T-helper 17 cell (primary cell): ENCODE data around the gene PLCB1. TPM values are rescaled to one million over a fixed set of nuclear protein-coding genes. Genes with fewer than 3 reads are reported as not detected.

Source experiments
- ATAC-seq: fragments of 150-1000 bp; cut with Tn5 transposase; 2 replicates; pipeline ENCODE4 v1.10.0; 2021; ENCODE audit warnings: mild to moderate bottlenecking, moderate library complexity
- DNase-seq, 3 donors: peaks; one replicate each; pipeline versions ENCODE4 v3.0.0 to v3.0.0-alpha.2; 2020 to 2021
- H3K9me3 ChIP-seq: one replicate; pipeline ENCODE4 v1.7.0; 2013; ENCODE audit warnings: low read length, mild to moderate bottlenecking; ENCODE audit not compliant: control insufficient read depth, poor library complexity, severe bottlenecking
- H3K27ac Mint-ChIP-seq: one replicate; pipeline ENCODE4 v1.8.0; 2022; ENCODE audit warnings: mild to moderate bottlenecking, moderate library complexity, mixed read lengths
- H3K27me3 Mint-ChIP-seq: one replicate; pipeline ENCODE4 v1.8.0; 2022; ENCODE audit warnings: mixed read lengths
- H3K36me3 Mint-ChIP-seq: one replicate; pipeline ENCODE4 v1.8.0; 2022; ENCODE audit warnings: low read depth, mixed read lengths
- H3K4me1 Mint-ChIP-seq: one replicate; pipeline ENCODE4 v1.8.0; 2022; ENCODE audit warnings: mild to moderate bottlenecking, mixed read lengths
- H3K4me3 Mint-ChIP-seq: one replicate; pipeline ENCODE4 v1.8.0; 2022; ENCODE audit warnings: mild to moderate bottlenecking, moderate library complexity, mixed read lengths
- total RNA-seq, 4 donors: library from RNA in 2 of 4; stranded (reverse) in 2 of 4; gene quantifications; one replicate each; pipeline ENCODE4 v1.2.3 and lab custom pipeline; 2022 to 2026

PLCB1 gene
- total RNA-seq, 2 donors from 2014 or later, result 19.1 to 23.1 TPM

DNA sequence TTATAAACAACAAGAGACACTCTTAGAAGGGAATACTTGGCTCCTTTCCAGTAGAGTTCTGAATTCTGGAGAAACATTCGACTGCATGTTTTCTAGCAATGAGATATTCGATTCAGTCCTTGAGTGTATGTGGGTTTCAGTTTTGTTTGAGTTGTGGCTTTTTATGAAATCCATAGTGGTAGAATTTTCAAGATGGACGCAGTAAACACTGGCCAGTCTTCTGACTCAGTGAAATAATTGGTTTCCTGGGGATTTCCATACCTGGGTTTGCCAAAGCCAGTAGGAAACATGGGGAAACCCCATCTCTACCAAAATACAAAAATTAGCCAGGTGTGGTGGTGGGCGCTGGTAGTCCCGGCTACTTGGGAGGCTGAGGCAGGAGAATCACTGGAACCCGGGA lies 663.3 kb downstream of the PLCB1 start:
- H3K9me3 ChIP-seq, result no peaks in the 10 kb centered on the region
- DNase-seq (no peak), ATAC-seq (no peak)
- Mint-ChIP-seq H3K4me1 (no peaks in the 10 kb centered on the region), H3K36me3 (peaks cover 3% of the 10 kb centered on the region), H3K27me3 (no peaks in the 10 kb centered on the region), H3K27ac (no peak overlapping the region), H3K4me3 (no peak overlapping the region)

DNA sequence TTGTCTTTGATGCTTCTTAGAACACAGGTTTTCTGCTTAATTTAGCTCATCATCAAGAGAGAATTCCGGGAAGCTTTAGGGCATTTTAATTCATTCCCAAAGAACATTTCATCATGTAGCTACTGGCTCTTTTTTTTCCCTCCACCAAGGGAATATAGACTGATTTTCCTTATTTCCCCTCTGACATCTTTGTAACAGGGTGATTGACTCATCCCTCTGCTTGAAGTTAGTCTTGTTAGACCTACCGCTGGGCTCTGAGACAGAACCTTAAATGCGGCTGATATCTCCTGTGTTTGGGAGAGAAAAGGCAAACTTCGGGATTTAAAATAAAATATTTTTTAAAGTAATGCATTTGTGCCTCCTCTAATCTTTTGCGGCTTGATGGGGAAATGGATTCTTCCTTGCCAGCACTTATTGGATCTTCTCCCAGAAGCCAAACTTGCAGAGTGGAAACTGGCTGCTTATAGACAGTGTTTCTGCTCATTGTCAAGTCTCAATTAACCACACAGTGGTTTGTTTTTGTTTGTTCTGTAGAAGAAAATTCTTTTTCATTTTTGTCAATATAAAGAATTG lies 664.1 kb downstream of the PLCB1 start:
- no peak overlapping the region for H3K4me3 Mint-ChIP-seq
- H3K27ac Mint-ChIP-seq, result no peak overlapping the region
- ATAC-seq (no peak), DNase-seq (no peak)
- peaks cover 3% of the 10 kb centered on the region for H3K4me1 Mint-ChIP-seq
- peaks cover 3% of the 10 kb centered on the region for H3K36me3 Mint-ChIP-seq
- H3K9me3 ChIP-seq, result no peaks in the 10 kb centered on the region
- no peaks in the 10 kb centered on the region for H3K27me3 Mint-ChIP-seq

- peaks cover 3% of the 10 kb centered on the region for H3K4me1 Mint-ChIP-seq
- peaks cover 3% of the 10 kb centered on the region for H3K36me3 Mint-ChIP-seq
- H3K27ac Mint-ChIP-seq, result no peak overlapping the region
- no peak for DNase-seq
- H3K4me3 Mint-ChIP-seq, result no peak overlapping the region
- H3K9me3 ChIP-seq, result no peaks in the 10 kb centered on the region
- ATAC-seq, result no peak
- no peaks in the 10 kb centered on the region for H3K27me3 Mint-ChIP-seq
Observed at GRCh38 chr20:8798505-8798904, 666.4 kb downstream of the PLCB1 start.

DNA sequence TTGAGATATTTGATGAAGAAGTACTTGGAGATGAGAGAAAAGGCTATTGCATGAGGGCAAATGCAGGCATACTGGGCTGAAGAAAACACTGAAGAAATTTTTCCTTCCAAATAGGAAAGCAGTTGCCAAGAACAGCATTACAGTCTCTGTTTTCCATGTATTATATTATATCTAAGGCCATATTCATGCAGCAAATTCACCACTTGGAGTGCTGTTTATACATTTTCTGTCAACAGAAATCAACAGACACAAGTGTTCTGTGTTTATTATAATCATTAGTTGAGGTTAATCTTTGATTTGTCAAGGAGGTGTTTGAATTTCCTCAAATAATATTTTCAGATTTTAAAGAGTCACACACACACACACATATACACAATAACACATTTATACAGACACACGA lies 668.0 kb downstream of the PLCB1 start:
- H3K36me3 Mint-ChIP-seq, result peaks cover 3% of the 10 kb centered on the region
- DNase-seq, result no peak
- no peak overlapping the region for H3K4me3 Mint-ChIP-seq
- no peaks in the 10 kb centered on the region for H3K9me3 ChIP-seq
- no peak overlapping the region for H3K27ac Mint-ChIP-seq
- ATAC-seq, result no peak
- H3K4me1 Mint-ChIP-seq, result peaks cover 3% of the 10 kb centered on the region
- no peaks in the 10 kb centered on the region for H3K27me3 Mint-ChIP-seq

DNA sequence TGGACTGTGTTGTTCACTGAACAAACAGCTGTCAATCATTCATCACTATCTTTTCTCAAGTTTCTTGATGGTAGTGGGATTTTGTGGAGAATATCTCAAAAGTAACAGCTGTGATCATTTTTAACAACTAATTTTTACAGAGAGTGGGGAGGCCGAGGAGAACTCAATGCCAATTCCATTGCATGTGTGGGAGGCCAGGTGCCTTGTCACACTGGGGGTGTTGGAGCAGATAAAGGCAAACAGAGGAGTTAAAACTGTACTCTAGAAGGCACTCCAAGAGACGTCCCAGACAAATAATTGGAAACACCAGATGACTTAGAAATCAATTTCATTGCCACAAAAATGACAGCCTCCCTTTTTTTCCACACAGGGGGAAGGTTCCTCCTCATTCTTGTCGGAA lies 669.6 kb downstream of the PLCB1 start:
- ATAC-seq (no peak), DNase-seq (no peak)
- no peak overlapping the region for H3K4me3 Mint-ChIP-seq
- H3K9me3 ChIP-seq, result no peaks in the 10 kb centered on the region
- peaks cover 3% of the 10 kb centered on the region for H3K4me1 Mint-ChIP-seq
- H3K36me3 Mint-ChIP-seq, result peaks cover 3% of the 10 kb centered on the region
- H3K27ac Mint-ChIP-seq, result no peak overlapping the region
- no peaks in the 10 kb centered on the region for H3K27me3 Mint-ChIP-seq

DNA sequence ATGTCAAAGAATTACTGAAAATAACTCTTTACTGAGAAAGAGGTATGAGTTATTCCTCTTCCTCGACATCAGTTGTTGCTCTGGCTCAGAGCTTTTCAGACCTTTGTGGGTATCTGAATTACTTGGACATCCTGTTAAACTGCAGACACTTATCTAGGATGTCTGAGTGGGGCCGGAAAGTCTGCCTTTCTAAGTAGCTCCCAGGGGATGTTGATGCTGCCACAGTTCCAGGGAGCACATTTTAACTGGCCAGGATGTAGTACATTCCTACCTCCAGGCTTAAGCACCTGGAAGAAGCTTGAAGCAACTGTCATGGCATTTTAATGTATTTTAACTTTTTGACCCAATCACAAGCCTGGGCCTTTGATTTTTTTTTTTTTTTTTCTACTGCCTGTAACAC lies 671.0 kb downstream of the PLCB1 start:
- no peaks in the 10 kb centered on the region for H3K27me3 Mint-ChIP-seq
- H3K4me1 Mint-ChIP-seq, result peaks cover 3% of the 10 kb centered on the region
- H3K36me3 Mint-ChIP-seq, result peaks cover 3% of the 10 kb centered on the region
- no peak overlapping the region for H3K27ac Mint-ChIP-seq
- no peaks in the 10 kb centered on the region for H3K9me3 ChIP-seq
- no peak for DNase-seq
- no peak for ATAC-seq
- no peak overlapping the region for H3K4me3 Mint-ChIP-seq

DNA sequence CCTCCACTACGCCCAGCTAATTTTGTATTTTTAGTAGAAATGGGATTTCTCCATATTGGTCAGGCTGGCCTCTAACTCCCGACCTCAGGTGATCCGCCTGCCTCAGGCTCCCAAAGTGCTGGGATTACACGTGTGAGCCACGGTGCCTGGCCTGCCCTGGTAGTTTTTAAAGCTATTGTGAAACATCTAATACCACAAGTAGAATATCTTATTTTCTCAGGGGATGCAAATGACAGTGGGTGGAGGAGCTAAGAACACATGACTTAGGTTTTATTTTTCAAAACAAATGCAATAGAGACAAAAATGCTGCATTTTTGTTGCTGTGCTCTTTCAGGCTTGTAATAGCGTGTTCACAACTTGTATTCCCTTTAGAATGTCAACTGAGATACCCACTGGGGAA lies 671.9 kb downstream of the PLCB1 start:
- no peak for DNase-seq
- ATAC-seq, result no peak
- Mint-ChIP-seq H3K27ac (no peak overlapping the region), H3K4me1 (peaks cover 3% of the 10 kb centered on the region), H3K4me3 (no peak overlapping the region), H3K36me3 (peaks cover 3% of the 10 kb centered on the region), H3K27me3 (no peaks in the 10 kb centered on the region)
- no peaks in the 10 kb centered on the region for H3K9me3 ChIP-seq

GRCh38 chr20:8805737-8806442 lies 673.8 kb downstream of the PLCB1 start:
- ATAC-seq (no peak), DNase-seq (no peak)
- H3K4me3 Mint-ChIP-seq, result no peak overlapping the region
- no peaks in the 10 kb centered on the region for H3K27me3 Mint-ChIP-seq
- H3K27ac Mint-ChIP-seq, result no peak overlapping the region
- peaks cover 2% of the 10 kb centered on the region for H3K4me1 Mint-ChIP-seq
- H3K36me3 Mint-ChIP-seq, result peaks cover 4% of the 10 kb centered on the region
- H3K9me3 ChIP-seq, result no peaks in the 10 kb centered on the region

- H3K27ac Mint-ChIP-seq, result no peak overlapping the region
- H3K4me3 Mint-ChIP-seq, result no peak overlapping the region
- H3K9me3 ChIP-seq, result no peaks in the 10 kb centered on the region
- no peaks in the 10 kb centered on the region for H3K4me1 Mint-ChIP-seq
- no peaks in the 10 kb centered on the region for H3K27me3 Mint-ChIP-seq
- peaks cover 5% of the 10 kb centered on the region for H3K36me3 Mint-ChIP-seq
- DNase-seq, result no peak
- no peak for ATAC-seq
Observed at GRCh38 chr20:8807480-8808201, 675.6 kb downstream of the PLCB1 start.

DNA sequence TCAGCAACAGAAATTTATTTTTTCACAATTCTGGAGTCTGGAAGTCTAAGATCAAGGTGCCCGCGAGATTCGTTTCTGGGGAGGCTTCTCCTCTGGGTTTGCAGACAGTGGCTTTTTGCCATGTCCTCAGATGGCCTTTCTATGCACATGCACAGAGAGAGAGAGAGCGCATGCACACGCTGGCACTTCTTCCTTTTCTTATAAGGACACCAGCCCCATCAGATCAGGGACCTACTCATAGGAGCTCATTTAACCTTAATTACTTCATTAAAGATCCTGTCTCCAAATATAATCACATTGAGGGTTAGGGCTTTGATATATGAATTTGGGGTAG lies 676.1 kb downstream of the PLCB1 start:
- no peaks in the 10 kb centered on the region for H3K9me3 ChIP-seq
- ATAC-seq (no peak), DNase-seq (no peak)
- Mint-ChIP-seq H3K4me3 (no peak overlapping the region), H3K36me3 (peaks cover 5% of the 10 kb centered on the region), H3K4me1 (no peaks in the 10 kb centered on the region), H3K27me3 (no peaks in the 10 kb centered on the region), H3K27ac (no peak overlapping the region)

- Mint-ChIP-seq H3K36me3 (peaks cover 5% of the 10 kb centered on the region), H3K27ac (no peak overlapping the region), H3K27me3 (no peaks in the 10 kb centered on the region), H3K4me3 (no peak overlapping the region), H3K4me1 (no peaks in the 10 kb centered on the region)
- ATAC-seq, result no peak
- no peak for DNase-seq
- no peaks in the 10 kb centered on the region for H3K9me3 ChIP-seq
Observed at GRCh38 chr20:8809107-8809953, 677.3 kb downstream of the PLCB1 start.

GRCh38 chr20:8811801-8812594 lies 679.9 kb downstream of the PLCB1 start:
- Mint-ChIP-seq H3K27ac (no peak overlapping the region), H3K36me3 (peaks cover 7% of the 10 kb centered on the region), H3K4me3 (no peak overlapping the region), H3K4me1 (no peaks in the 10 kb centered on the region), H3K27me3 (no peaks in the 10 kb centered on the region)
- ATAC-seq (no peak), DNase-seq (no peak)
- no peaks in the 10 kb centered on the region for H3K9me3 ChIP-seq
